Mesenteric fat pad (tissue), 1 donor: ENCODE measurements around the gene ZFYVE27. TPM values are rescaled to one million over a fixed set of nuclear protein-coding genes. Genes with fewer than 3 reads are reported as not detected.
A peak's percentile ranks its signal among the peaks of the same experiment; 100 is the strongest.

Experiments used
- DNase-seq: peaks from one replicate; pipeline ENCODE4 v3.0.0-alpha.2; 2020; ENCODE audit warnings: low spot score
- total RNA-seq: library from RNA; stranded (reverse); fragmentation: NEBNext Ultra II Directional; extraction: Animal tissue kit (Norgen Biotek cat#: 25700); gene quantifications from one replicate; pipeline ENCODE4 v1.2.1, GENCODE V29; 2021
- donor health status: DM: yes; HTN: yes; CAD: no.

Gene ZFYVE27
- total RNA-seq, 1 donor from 2014 or later, result 19.2 TPM

DNA sequence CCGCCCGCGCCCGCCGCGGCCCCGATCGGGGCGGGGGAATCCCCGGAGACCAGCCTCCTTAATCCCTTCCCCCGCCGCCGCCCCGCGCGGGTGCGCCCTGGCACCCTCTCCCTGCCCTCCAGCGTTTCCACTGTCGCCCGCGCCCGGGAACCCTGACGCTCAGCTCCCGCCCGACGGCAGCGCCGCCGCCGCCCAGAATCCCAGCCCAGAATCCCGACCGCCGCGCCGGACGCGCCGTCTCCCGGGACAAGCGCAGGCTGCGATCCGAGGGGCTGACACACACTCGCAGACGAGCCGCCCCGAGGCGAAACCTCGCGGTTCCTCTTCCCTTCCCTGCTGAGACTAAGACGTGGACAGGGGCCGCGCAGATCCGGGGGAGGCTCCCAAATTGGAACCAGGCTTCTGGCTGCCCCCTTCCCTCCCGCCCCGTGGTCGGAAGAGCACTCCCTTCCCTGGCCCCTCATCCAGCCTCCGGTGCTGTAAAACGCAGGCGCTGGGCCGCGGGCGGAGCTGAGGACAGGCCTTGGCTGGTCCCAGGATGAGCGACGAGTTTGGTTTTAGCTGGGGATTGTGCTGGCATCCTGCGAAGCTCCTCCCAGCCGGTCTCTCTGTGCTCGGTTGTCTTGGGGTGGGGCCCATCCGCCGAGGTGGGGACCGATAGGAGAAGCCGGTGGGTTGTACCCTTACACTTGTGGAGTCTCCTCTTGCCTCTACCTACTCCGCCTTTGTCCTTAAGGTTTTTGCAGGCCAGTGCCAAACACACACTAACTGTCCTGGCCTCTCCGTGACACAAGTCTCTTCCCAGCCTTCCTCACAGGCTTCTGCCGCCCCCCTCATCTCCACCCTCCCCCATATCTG is 22.3 kb upstream of the ZFYVE27 start:
- peak; percentile 92 for DNase-seq

DNA sequence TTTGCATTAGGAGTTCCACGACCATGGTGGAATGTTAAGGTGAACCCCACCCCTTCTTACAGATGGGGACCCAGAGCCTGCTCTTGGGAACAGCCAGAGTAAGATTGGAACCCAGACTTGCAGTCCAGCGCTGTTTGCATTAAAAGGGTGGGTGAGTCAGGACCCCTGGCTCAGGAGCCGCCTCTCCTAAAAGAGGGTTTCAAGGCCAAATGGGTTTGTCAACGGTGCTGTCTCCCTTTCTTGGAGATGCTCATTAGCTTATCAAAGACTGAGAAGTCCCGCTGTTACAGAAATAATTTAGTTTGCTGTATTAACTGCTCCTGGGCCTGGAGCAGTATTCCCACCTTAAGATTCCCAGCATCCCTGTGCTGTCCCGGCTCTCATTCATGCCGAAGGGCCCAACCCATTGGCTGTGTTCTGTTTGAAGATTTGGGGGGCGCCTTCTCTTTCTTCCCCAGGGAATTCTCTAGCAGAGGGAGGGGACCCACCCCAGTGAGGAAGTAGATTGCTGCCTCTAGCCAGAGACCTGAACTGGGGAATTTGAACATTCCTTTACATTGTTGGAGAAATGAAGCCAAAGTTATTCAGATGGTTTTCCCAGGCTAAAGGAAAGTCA is 21.6 kb upstream of the ZFYVE27 start:
- no peak for DNase-seq

DNA sequence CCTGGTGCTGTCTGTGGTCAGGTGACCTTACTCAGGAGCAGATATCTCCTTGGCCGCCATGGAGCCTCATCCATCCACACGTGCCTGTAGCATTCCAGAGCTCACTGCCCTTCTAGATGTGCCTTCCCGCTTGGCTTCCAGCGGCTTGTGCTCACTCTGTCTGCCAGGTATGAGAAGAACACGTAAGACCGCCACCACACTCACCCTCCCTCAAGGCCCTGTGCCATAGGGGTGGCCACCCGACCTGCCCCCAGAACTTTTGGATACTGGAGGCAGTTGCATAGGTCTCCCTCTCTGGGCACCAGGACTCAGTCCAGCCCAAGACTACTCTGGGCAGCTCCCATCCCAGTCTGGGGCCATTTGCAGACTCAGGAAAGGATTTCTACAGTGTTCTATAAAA is 19.3 kb upstream of the ZFYVE27 start:
- DNase-seq, result no peak

DNA sequence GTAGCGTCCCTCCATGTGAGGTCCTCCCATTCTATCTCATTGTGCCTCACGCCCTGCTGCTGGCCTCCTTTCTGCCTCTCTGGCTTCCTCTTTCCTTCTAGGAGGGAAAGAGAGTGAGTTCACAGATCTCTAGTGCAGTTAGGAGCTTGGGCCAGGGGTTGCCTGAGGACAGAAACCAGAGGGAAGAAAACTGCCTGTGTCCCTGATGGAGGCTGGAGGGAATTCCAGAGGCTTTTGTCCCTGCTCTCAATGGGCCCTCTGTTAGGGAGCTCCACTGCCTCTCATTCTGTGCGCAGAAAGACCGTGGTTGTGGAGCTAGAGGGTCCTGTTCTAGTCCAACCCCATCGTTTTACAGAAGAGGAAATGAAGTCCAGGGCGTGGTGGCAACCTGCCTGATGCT is 18.8 kb upstream of the ZFYVE27 start:
- DNase-seq, result no peak

DNA sequence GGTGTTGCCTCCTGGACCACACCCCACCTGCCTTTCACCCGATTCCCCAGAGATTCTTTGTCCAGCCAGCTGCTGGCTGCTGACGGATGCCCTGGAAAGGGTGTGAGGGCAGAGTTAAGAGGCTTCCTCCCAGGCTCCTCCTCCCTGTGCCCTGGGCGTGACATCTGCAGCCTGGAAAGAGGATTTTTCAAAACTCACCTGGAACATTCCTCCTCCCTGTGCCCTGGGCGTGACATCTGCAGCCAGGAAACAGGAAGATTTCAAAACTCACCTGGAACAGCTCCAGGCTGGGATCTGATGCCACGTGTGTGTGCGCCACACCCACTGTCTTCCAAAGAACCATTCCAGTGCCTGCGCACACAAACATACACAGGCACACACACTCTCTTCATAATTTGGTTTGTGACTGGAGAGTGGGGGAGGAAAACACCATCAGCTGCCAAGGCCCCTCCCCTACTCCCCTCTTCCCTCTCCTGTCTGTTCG is 18.2 kb upstream of the ZFYVE27 start:
- DNase-seq, result no peak

DNA sequence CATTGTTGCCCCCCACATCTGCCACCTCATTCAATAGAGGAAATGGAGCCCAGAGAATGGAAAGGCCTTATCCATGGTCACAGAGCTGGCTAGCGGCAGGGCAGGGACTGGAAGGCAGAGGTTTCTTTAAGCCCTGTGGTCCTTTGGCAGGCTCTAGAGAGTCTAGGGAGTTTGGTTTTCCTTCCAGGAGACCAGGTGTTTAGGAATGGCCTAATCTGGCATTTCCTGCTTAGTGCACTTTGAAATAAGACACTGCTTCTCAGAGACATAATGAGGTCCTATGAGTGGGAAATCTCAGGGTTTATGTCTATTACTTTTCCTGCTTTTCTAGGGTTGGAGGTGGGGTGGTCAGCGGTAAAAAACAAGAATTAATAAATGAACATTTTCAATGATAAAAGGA is 17.3 kb upstream of the ZFYVE27 start:
- no peak for DNase-seq

DNA sequence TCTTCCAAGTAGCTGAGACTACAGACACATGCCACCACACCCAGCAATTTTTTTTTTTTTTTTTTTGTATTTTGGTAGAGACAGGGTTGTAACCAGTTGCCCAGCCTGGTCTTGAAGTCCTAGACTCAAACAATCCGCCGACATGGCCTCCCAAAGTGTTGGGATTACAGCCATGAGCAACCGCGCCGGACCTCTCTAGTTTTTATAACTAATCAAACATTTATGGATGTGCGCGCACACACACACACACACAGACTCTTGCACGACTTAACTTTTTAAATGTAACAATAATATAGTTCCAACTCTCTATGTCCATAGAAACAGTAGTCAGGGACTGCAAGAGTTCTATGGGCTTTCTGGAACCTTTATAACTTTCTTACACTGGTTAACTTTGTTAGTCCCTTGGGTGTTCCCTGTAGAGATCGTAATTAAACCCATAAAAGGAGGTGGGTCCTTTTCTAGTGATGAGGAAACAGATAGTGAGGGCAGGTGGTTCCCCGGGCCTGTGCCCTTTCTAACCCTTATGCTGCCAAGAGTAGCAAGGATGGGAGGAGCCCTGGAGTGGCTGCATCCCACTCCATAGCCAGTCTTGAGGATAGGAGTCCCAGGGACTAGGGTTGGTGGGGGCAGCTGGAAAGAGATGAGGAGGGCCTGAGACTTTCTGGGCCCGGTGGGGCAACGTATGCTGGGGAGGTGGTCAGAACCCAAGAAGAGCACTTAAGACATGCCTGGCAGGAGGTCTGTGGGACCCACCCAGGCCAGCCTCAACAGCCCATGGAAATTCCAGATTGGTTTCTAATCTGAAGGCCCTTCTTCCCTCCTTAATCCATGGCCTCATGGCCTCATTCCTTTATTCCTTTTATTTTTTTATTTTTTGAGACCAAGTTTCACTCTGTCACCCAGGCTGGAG is 14.8 kb upstream of the ZFYVE27 start:
- DNase-seq, result no peak

DNA sequence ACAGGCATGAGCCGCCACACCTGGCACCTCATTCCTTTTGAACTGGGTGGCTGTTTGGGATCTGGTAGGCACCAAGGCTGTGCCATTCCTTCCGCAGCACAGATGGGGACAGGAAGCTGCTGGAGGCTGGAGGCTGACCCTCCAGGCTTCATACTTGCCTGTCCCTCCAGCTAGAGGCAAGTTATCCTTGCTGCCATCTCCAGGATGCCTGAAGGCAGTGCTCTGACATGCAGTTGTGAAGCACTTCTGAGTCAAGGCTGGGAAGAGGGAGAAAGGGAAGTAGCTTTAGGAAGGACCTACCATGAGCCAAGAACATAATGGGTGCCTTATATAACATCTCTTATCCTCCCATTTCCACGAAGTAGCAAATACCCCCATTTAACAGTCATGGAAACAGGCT is 13.9 kb upstream of the ZFYVE27 start:
- no peak for DNase-seq

DNA sequence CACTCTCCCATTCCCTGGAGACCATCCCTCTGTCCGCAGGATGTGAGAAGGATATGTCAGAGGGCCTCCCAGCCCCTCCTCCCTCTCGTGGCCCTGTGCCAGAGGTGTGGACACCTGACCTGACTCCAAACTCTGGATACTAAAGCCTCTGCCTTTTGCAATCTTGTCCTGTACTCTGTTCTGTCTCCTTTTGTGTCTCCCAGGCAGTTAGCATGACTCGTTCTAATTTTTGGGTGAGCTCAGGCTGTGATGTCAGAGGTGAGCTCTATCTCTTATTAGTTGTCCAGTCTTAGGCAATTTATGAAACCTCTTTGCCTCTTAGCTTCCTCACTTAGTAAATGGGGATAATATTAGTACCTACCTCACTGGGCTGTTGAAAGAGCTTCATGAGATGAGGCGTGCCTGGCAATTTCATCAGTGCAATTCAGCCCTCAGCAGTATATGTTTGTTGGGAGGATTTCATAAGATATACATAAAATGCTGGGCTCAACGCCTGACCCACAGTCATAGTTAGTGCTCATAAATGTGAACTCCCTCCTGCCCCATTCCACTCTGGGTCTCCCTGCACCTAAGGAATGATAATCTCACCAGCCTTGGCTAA is 12.5 kb upstream of the ZFYVE27 start:
- DNase-seq, result no peak

DNA sequence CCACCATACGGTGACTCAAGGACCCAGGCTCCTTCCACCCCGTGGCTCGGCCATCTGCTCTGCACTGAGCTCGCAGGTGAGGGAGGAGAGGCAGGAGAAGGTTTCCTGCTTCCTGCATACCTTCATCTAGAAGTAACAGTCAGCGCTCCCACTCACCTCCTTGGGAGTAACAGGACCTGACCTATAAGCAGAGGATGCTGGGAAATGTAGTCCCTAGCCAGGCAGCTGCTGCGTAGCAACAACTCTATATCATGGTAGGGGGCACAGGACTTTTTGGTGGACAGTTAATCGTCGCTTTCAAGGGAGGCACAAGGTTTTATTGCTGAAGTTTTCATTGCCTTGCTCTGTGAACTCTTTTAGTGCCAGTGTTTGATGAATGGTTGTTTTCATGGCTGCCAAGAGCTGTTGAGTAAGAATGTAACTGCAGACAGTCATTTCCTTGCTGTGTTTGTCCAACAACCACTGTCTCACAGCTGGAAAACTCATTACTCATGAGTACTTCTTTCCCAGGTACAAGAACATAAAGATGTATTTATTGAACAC is 10.2 kb upstream of the ZFYVE27 start:
- DNase-seq, result no peak

DNA sequence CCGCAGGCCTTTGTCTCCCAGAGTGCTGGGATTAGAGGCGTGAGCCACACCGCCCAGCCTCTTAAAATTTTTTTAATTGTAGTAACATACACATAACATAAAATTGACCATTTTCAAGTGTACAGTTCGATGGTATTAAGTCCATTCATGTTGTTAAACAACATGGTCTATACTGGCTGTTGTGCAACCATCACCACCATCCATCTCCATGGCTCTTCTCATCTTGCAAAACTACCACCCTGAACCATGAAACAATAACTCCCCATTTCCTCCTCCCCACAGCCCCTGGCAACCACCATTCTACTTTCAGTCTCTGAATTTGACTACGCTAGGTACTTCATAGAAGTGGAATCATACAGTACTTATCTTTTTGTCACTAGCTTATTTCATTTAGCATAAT is 7.9 kb upstream of the ZFYVE27 start:
- DNase-seq, result no peak

DNA sequence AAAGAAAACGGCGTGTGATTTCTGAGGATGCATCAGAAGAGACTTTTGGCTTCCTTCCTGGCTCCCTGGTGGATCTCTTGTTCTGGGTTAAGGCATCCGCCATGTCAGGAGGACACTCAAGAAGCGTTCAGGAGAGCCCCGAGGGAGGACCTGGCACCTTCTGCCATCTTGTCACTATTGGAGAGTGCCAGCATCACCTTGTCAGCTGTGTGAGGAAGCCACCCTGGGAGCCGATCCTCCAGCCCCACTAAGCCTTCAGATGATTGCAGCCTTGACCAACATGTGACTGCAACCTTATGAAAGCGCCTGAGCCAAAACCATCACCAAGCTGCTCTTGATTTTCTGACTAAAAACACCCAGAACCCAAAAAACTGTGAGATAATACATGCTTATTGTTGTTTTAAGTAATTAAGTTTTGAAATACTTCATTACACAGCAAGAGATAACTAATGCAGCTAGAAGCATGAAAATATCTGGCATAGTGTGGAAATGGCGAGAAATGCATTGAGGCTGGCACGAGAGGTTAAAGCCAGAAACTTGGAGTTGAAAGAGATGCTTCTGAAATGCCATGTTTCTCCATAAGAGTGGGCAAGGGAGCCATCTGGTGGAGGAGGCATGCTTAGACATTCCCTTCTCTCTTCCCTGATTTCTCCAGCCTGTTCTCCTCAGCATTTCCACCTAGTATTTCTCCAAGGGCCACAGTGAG is 5.4 kb upstream of the ZFYVE27 start:
- no peak for DNase-seq

DNA sequence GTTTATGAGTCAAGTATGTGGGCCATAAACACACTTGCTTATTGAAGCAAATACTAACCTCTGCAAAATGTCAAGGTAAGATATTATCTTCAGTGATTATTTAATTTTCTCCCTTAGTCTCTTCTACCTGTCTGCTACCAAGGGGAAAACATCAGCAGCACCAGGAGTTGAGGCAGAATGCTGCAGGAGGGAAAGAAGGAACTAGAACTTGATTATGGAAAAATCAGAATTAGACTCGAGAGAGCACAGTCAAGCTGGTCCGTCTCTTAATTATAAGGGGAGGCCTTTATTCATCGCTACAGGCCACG is 4.9 kb upstream of the ZFYVE27 start:
- DNase-seq, result no peak

DNA sequence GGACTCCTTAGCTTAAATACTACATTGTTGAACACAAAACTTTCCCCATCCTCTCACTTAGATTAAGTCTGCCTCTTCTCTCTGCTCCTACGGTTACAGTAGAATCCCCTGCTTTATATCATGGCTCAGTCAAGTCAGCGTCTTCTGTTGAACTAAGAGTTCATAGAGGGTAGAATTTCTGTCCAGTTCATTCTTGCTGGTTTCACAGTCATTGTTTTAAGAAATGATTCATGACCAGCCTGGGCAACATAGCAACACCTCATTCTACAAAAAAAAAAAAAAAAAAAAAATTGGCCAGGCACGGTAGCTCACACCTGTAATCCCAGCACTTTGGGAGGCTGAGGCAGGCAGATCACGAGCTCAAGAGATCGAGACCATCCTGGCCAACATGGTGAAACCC is 3.7 kb upstream of the ZFYVE27 start:
- no peak for DNase-seq

DNA sequence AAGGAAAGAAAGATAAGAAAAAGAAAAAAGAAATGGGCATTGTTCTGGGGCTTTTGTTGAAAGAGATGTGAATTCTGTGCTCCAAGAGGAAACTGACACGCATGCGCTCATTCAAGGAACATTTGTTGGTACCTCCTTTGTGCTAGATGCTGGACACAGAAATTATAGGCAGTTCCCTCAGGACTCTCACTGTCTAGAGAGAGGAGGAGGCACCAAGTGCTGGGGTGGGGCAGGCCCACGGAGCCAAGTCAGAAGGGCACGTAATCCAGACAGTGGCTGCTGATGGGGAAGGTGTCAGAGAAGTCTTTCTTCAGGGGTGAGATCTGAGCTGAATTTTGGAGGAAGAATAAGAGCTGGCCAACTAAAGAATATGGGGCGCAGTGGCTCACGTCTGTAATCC is 2.9 kb upstream of the ZFYVE27 start:
- no peak for DNase-seq

DNA sequence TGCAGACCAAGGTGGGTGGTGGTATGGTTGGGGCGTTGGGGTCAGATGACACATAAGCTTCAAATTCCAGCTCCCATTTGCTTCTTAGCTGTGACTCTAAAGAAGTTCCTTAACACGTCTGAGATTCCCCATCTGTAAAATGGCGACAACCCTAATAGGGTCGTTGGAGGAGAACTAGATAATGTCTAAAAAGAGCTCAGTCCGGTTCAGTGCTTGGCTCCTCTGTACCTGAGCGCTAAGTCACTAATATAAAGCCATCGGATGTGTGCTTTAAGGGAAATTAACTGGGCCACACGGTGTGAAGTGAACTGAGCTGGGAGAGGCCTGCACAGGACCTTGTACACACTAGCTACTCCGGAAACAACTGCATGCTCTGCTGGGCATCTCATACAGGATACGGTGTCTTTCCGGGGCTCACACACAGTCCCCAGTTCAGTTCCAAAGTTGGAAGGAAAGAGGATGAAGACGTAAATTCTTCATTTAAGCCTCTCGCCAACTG is 476 bp upstream of the ZFYVE27 start:
- no peak for DNase-seq

DNA sequence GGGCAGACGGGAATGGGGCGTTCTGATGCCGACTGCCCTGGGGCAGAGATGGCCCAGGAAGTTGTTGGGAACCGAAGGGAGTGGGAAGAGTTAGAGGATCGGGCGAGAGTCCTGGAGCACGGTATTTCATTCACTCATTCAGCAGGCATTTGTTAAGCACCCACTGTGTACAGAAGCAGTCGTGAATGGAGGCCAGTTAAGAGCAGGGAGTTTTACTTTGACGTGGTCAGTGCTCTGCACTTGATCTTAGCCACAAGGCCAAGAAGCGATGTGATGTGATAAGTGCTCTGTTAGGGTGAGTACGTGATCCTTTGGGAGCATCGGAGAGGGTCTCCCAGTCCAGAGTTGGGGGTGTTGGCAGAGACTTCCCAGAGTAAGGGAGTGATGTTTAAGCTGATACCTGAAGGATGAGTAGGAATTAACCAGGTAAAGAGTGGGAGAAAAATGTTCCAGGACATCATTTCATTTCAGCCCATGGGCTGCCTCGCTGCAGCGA is 890 bp downstream of the ZFYVE27 start:
- no peak for DNase-seq

DNA sequence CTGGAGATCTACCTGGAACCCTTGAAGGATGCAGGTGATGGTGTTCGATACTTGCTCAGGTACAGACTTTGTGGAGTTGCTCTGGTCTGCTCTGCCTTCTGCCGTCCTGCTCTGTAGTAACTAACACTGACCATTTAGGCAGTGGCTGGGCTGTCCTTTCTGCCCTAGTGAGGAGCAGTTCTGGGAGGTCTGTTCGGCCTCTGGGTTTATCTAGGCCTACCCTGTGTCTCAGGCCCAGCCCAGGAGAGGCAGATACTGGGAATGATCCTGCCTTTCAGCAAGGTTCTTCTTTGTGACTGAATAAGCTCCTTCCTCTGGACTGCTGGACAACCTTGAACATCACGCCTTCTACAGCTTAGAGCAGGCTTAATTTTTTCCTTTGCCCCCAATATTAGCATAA is 1.7 kb downstream of the ZFYVE27 start:
- DNase-seq, result no peak

DNA sequence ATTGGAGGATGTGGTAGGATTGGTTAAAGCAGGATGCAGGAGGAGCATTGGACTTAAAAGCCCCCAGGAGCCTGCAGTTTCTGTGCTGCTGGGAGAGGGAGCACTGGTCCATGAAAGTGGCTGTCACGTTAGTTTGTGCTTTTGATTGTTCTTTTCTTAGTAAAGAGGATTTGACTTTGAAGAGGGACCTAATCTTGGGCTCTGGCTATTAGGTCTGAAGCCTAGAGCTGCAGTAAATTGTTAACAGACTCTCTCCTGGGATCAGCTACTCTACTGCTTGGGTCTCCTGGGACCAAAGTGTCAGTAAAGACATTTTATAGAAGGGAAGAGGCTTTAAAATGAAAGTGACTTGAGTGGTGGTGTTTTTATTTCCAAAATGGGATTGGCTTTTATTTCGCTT is 3.7 kb downstream of the ZFYVE27 start:
- DNase-seq, result no peak
